Adrenal gland (tissue), 12 donors: ENCODE results near the gene TNC. TPM values are rescaled to one million over a fixed set of nuclear protein-coding genes. Genes with fewer than 3 reads are reported as not detected.

Experiments
- DNase-seq, 7 donors: peaks; one replicate each; pipeline ENCODE4 v3.0.0-alpha.2; 2019 to 2020
- H3K27ac ChIP-seq, 5 donors: fragments of 200-600 bp; sonication (generic) in 4 of 5; 1 replicate in 3 of 5; 2 replicates in 2 of 5; pipeline versions ENCODE4 v1.5.1 to v1.8.0; 2016 to 2020; ENCODE audit warnings: mild to moderate bottlenecking in 1 of 5
- H3K27me3 ChIP-seq: fragments of 200-600 bp; 2 replicates; pipeline ENCODE4 v1.8.0; 2021
- H3K36me3 ChIP-seq, 2 donors: fragments of 200-600 bp; replicated peaks in 1 of 2; 1 replicate in 1 of 2; 2 replicates in 1 of 2; pipeline versions ENCODE4 v1.5.1 to v1.8.0; 2018 to 2022
- H3K4me1 ChIP-seq, 2 donors: fragments of 200-600 bp; replicated peaks in 1 of 2; 1 replicate in 1 of 2; 2 replicates in 1 of 2; pipeline versions ENCODE4 v1.5.1 to v1.8.0; 2018 to 2021
- H3K4me3 ChIP-seq, 4 donors: fragments of 200-600 bp; sonication (generic) in 3 of 4; one replicate each; pipeline ENCODE4 v1.5.1; 2016 to 2018
- H3K9me3 ChIP-seq, 3 donors: fragments of 200-600 bp; sonication (generic) in 1 of 3; replicated peaks in 1 of 3; 1 replicate in 2 of 3; 2 replicates in 1 of 3; pipeline versions ENCODE4 v1.5.1 to v1.8.0; 2016 to 2021
- POLR2A ChIP-seq, 2 donors: fragments of 450-650 bp; IDR thresholded peaks; one replicate each; pipeline ENCODE4 v1.6.1; 2017; ENCODE audit warnings: antibody characterized with exemption in 2 of 2, mild to moderate bottlenecking in 2 of 2, moderate library complexity in 1 of 2
- WGBS, 4 donors: extraction: QIAGEN DNeasy Blood & Tissue Kit in 2 of 4; methylation state at CpG; one replicate each; pipeline versions ENCODE4 v1.1.5 to v1.1.7; 2013 to 2017; 5-methylcytosine and 5-hydroxymethylcytosine counted together
- intact Hi-C, 2 donors: fragments of 100-400 bp; cut with DNase I; formaldehyde crosslinking; loops; one replicate each; pipeline versions ENCODE4 v1.14.1 to v1.15.0; 2022 to 2023
- polyA plus RNA-seq, 3 donors: library from polyadenylated mRNA; stranded (reverse); fragments of 200-250 nt in 2 of 3; fragments of 350-450 nt in 1 of 3; fragmentation: Illumina TruSeq in 1 of 3; extraction: RNeasy Lipid Tissue Mini Kit (QIAGEN cat#74804) in 1 of 3; gene quantifications; one replicate each; pipeline ENCODE4 v1.2.3, GENCODE V29; 2013 to 2014
- total RNA-seq, 9 donors: library from RNA; depleted of rRNA in 4 of 9; stranded (reverse); fragments of >200 nt in 4 of 9; fragments of 120-200 nt in 1 of 9; fragmentation: NEBNext Ultra II Directional in 1 of 9; extraction: Animal tissue kit (Norgen Biotek cat#: 25700) in 1 of 9; gene quantifications; one replicate each; pipeline versions ENCODE4 v1.1.0 to v1.2.4, GENCODE V29; 2013 to 2023
- TF ChIP-seq, protein P1 (sequence below), 6 experiments: fragments of 450-650 bp in 4 of 6; fragments of 200-600 bp in 2 of 6; sonication (generic) in 1 of 6; IDR thresholded peaks; 1 replicate in 5 of 6; 2 replicates in 1 of 6; pipeline versions ENCODE4 v1.5.1 to v1.8.0; 2016 to 2021; ENCODE audit warnings: antibody characterized with exemption in 6 of 6, mild to moderate bottlenecking in 2 of 6, moderate library complexity in 1 of 6
- donor health status: healthy with polysubstance abuse.
- donor health status: Bipolar disorder and iron deficiency.
- donor health status: DM: yes; HTN: yes; CAD: no.
- donor health status: DM: no; HTN: no; CAD: no.
- donor health status: DM: no; HTN: no; CAD: no.
- donor health status: DM: yes; HTN: yes; CAD: no.

Gene TNC
- total and polyA plus RNA-seq, 12 donors: 1.9 to 53.8 (median 10.7) TPM

GRCh38 chr9:115098226-115098965 is 19.6 kb downstream of the TNC start:
- H3K36me3 ChIP-seq: no peaks in the 10 kb centered on the region
- H3K27me3 ChIP-seq: no peaks in the 10 kb centered on the region
- TF ChIP-seq, protein P1, sequence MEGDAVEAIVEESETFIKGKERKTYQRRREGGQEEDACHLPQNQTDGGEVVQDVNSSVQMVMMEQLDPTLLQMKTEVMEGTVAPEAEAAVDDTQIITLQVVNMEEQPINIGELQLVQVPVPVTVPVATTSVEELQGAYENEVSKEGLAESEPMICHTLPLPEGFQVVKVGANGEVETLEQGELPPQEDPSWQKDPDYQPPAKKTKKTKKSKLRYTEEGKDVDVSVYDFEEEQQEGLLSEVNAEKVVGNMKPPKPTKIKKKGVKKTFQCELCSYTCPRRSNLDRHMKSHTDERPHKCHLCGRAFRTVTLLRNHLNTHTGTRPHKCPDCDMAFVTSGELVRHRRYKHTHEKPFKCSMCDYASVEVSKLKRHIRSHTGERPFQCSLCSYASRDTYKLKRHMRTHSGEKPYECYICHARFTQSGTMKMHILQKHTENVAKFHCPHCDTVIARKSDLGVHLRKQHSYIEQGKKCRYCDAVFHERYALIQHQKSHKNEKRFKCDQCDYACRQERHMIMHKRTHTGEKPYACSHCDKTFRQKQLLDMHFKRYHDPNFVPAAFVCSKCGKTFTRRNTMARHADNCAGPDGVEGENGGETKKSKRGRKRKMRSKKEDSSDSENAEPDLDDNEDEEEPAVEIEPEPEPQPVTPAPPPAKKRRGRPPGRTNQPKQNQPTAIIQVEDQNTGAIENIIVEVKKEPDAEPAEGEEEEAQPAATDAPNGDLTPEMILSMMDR (IDR thresholded peaks at IDR 0.05): no peak
- TF ChIP-seq POLR2A (IDR thresholded peaks at IDR 0.05): no peak
- peak overlapping the region in 2 of 5 donors; percentile 1 to 11 for H3K27ac ChIP-seq
- intact Hi-C loops: no loop called here
- DNase-seq: no peak
- no peaks in the 10 kb centered on the region for H3K9me3 ChIP-seq
- WGBS, 4 donors: 27 to 40% (median 33%) methylated on average over 5 of the region's 5 CpGs
- H3K4me1 ChIP-seq: peaks cover 0 to 10% of the 10 kb centered on the region in 2 donors
- H3K4me3 ChIP-seq: no peak overlapping the region

- no peaks in the 10 kb centered on the region for H3K36me3 ChIP-seq
- H3K27ac ChIP-seq: no peak overlapping the region
- DNase-seq: no peak
- intact Hi-C loops: no loop called here
- WGBS, 4 donors: 73 to 84% (median 79%) methylated on average over 2 of the region's 2 CpGs
- no peaks in the 10 kb centered on the region for H3K27me3 ChIP-seq
- H3K4me3 ChIP-seq: no peak overlapping the region
- TF ChIP-seq POLR2A (IDR thresholded peaks at IDR 0.05): no peak
- TF ChIP-seq, protein P1 (IDR thresholded peaks at IDR 0.05): no peak
- H3K4me1 ChIP-seq: peaks cover 0 to 9% of the 10 kb centered on the region in 2 donors
- H3K9me3 ChIP-seq: no peaks in the 10 kb centered on the region
These were observed 24.4 kb downstream of the TNC start for GRCh38 chr9:115093520-115093919.

- DNase-seq: no peak
- TF ChIP-seq, protein P1 (IDR thresholded peaks at IDR 0.05): no peak
- no peak for TF ChIP-seq POLR2A (IDR thresholded peaks at IDR 0.05)
- H3K4me1 ChIP-seq: no peaks in the 10 kb centered on the region
- H3K27me3 ChIP-seq: no peaks in the 10 kb centered on the region
- H3K4me3 ChIP-seq: no peak overlapping the region
- no peak overlapping the region for H3K27ac ChIP-seq
- no peaks in the 10 kb centered on the region for H3K36me3 ChIP-seq
- 87 to 92% (median 90%) methylated on average over 8 to 9 of the region's 9 CpGs for WGBS, 4 donors
- intact Hi-C loops: no loop called here
- H3K9me3 ChIP-seq: no peaks in the 10 kb centered on the region
These were observed 27.5 kb downstream of the TNC start for GRCh38 chr9:115090486-115090885.

- no peak overlapping the region for H3K27ac ChIP-seq
- no peaks in the 10 kb centered on the region for H3K36me3 ChIP-seq
- DNase-seq: no peak
- no peaks in the 10 kb centered on the region for H3K27me3 ChIP-seq
- TF ChIP-seq, protein P1 (IDR thresholded peaks at IDR 0.05): no peak
- TF ChIP-seq POLR2A (IDR thresholded peaks at IDR 0.05): no peak
- no peak overlapping the region for H3K4me3 ChIP-seq
- intact Hi-C loops: no loop called here
- WGBS, 4 donors: 83 to 97% (median 89%) methylated on average over 1 of the region's 1 CpG
- no peaks in the 10 kb centered on the region for H3K9me3 ChIP-seq
- no peaks in the 10 kb centered on the region for H3K4me1 ChIP-seq
These were observed 29.1 kb downstream of the TNC start for GRCh38 chr9:115088860-115089259.
